AG20443 (cell line): ENCODE results near the gene CSMD2.
"Not testable (repeated sequence)": the region's sequence is repeated elsewhere in the genome, so short reads cannot be mapped to it uniquely, and the experiment has no call there.

Source experiments
- DNase-seq: peaks from one replicate; pipeline ENCODE4 v3.0.0; 2012; ENCODE audit warnings: low spot score, mixed read lengths

Gene CSMD2

GRCh38 chr1:33548319-33548718 is 616.7 kb downstream of the CSMD2 start:
- no peak for DNase-seq

DNA sequence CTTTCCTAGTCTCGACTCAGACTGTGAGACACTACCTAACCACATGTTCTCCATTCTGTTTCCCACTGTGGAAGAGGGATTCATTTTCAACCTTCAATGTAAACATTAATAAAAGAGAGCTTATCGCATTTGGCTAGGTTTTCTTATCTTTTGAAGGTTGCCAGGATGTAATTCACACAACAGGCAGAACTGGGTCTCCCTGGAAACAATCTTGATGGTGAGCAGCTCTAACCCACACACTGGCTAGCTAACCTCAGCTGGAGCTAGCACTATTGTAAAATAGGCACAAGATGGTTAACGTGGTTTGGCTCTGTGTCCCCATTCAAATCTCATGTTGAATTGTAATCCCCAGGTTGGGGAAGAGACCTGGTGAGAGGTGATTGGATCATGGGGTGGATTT is 617.5 kb downstream of the CSMD2 start:
- no peak for DNase-seq

DNA sequence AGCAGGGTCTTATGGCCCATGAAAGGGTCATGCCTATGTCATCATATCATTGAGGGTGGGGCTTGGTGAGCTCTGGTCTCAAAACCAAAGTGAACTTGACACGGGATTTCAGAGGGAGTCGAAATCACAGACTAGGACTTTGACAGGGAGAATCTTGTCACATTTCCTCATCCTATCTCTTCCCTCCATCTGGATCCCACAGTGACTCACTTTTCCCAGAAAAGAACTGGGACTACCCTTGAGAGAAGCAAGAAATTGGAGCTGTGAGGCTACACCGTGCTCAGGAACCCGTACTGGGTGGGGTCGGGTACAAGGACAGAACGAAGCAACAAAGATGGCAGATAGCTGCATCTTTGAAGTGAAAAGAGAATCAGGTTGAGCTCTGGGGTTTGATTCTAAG is 623.1 kb downstream of the CSMD2 start:
- DNase-seq: no peak

DNA sequence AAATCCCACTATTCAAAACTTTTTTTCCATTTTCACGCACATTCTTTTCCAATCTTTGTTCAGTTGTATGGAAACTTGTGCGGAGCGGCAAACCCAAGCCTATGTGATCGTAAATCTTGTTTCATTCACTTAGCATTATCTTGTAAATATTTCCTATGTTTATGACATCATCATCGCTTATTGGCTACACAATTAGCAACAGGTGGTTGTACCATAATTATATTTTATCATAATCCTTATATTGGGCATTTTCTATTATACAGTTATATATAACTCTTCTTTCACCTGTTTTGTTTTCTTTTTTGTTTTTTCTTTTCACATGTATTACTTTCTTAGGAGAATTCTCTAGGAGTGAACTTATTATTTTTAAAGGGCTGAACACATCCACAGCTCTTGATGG is 627.1 kb downstream of the CSMD2 start:
- DNase-seq: no peak

DNA sequence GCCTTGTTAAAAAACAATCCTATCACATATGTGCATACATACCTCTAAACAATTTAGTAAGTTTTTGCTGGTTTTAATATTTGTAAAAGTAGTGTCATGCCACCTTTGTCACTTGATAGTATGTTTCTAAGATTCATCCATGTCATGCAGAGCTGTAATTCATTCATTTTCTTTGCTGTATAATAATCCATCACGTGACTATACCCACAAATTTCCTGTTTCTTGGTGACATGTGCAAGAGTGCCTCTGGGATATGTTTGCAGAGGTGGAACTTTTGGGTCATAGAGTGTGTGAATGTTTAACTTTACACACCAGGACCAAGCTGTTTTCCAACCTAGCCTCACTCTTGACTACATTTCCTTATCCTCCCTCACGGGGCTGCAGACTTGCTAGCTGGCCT is 629.7 kb downstream of the CSMD2 start:
- DNase-seq: no peak

- DNase-seq: no peak
These were observed 632.1 kb downstream of the CSMD2 start for GRCh38 chr1:33532936-33533335.

DNA sequence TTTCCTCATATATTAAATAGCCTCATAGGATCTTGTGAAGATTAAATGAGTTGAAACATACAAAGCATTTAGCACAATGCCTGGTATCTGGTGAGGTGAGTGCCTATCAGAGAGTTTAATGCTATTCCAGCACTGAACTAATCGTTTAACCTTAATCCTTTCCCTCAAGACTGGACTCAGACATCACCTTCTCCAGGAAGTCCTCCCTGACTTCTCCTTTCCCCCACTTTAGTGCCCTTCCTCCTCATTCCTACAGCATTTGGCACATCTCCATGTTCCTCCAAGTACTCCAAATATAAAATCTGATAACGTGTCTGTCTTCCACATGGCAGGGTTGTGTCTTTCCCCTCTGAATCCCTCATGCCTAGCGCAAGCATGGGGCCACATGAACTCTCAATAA is 632.8 kb downstream of the CSMD2 start:
- DNase-seq: no peak

DNA sequence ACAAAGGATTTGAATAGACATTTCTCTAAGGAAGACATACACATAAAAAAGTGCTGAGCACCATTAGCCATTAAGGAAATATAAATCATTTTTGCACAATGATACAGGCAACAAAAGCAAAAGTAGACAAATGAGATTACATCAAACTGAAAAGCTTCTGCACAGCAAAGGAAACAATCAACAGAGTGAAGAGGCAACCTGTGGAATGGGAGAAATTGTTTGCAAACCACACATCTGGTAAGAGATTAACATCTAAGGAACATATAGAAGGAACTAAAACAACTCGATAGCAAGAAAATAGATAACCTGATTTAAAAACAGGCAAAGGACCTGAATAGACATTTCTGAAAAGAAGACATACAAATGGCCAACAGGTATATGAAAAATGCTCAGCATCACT is 635.1 kb downstream of the CSMD2 start:
- no peak for DNase-seq

DNA sequence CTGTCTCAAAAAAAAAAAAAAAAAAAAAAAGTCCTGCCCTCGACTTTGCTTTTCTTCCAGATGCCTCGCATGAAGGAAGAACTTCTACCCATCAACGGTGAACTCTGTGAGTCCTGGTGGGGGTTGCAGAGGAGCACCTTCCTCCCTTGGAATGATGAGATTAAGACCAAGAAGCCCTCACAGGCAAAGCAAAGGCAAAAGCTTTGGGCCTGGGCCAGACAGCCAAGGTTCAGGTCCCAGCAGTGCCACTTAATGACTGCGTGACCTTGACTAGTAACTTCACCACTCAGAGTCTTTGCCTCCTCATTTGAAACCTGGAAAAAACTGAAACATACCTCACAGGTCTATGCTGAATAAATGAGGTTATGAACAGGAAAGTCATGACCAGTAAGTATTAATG is 637.1 kb downstream of the CSMD2 start:
- no peak for DNase-seq

DNA sequence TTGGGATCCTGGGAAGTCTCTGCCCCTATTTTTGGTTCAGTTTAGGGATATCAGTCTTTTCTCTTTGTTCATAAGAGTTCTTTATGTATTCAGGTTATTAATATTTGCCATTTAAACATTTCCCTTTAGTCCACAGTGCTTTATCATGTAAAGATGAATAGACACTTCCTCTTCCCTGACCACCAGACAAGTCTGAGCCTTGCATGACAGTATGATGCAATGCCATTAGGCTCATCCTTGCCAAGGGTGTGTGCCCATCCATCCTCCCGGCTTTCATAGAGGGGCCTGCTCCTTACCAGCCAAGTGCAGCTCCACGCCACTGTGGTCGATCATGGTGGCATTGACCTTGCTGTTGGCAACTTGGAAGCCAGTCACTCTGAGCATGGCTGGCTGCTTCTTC is 640.4 kb downstream of the CSMD2 start:
- DNase-seq: no peak

- DNase-seq: no peak
These were observed 645.7 kb downstream of the CSMD2 start for GRCh38 chr1:33519240-33519884.

DNA sequence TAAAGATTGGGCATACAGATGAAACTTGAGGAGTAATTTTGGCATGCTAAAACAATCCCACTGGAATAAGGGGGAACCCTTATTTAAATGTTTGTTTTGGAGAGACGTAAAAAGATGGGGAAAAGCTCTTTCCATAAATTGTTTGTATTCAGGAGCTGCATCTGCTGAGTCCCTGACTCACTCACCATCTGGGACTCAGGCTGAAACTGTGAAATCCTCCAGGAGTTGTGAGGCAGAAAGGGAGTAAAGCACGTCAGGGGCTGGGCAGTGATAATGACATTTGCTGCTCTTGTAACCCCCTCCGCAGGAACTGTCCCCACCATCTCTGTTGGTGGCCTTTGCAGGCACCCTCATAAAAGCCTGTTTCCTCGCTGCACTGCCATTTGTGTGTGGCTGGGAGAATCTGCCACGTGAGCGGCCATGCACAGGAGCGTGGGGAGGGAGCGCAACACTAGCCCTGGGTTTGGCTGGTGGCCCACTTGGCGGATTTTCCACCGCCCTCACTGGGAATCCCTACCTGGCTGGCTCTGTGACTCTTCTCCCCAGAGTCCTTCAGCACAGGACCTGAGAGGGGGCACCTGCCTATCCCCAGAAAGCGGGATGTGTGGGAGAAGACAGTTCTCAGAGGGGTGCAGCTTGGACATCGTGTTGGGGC is 647.3 kb downstream of the CSMD2 start:
- peak; percentile 48 for DNase-seq

DNA sequence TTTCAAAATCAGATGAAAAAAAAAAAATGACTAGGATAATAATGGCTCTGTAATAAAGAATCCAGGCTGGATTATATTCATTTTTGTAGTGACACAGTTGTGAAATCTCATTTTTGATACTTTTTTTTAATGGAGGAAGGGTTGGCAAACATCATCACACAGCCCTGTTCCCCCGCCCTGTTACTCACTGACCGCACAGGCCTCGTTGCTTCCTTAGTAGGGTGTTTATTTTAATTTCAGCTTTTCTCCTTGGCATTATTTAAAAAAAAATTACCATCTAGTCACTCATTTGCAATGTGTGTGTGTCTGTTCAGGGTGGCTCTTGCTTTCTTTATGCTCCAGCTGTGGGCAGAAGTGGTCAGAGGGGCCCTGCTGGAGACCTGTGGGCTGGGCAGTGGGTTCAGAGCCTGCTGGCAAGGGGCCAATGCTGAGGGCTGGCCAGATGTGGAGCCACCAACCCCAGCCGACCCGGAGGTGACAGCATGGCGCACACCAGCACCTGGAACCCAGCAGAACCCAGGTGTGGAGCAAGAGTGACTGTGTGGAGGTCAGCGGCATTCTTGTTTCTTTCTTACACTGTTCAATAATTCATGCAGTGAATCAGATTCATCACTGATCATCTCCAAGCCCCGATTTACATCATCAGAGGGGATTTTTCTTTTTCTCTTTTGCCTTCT is 648.0 kb downstream of the CSMD2 start:
- DNase-seq: no peak

DNA sequence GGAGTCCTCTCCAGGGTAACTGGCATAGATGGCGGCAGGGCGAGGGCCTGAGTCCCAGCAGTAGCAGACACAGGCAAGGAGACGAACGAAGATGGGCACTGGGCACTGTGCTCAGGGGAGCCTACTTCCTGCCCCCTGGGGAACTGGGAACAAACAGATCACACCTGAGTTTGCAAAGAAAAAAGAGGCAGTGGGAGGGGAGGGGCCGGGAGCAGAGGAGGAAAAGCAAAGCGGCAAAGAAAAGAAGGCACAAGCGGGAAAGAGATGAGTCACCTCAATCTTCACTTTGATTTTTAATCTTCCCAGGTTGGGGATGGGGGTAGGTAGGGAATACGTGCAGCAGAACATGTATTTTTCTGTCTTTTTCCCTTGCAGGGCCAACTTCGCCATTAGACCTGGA is 648.6 kb downstream of the CSMD2 start:
- no peak for DNase-seq

DNA sequence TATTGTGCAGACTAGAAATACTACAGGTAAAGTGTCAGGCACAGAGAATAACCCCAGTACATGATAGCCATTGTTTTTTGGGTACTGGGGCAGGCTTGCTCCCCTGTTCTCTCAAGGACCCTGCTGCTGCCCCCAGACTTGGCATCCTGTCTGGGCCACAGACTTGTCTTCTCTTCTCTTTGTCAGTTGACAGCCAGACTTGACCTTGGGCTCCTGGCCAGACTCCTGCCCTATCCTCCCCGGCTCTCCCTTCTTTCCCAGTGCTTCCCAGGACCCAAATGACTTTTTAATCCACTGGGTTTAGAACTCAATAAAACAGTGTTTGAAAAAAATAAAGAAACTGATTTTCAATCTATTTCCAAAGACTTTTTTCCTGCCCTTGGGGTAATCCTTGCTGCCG is 649.4 kb downstream of the CSMD2 start:
- DNase-seq: no peak

- DNase-seq: no peak
These were observed 649.9 kb downstream of the CSMD2 start for GRCh38 chr1:33515112-33515511.

DNA sequence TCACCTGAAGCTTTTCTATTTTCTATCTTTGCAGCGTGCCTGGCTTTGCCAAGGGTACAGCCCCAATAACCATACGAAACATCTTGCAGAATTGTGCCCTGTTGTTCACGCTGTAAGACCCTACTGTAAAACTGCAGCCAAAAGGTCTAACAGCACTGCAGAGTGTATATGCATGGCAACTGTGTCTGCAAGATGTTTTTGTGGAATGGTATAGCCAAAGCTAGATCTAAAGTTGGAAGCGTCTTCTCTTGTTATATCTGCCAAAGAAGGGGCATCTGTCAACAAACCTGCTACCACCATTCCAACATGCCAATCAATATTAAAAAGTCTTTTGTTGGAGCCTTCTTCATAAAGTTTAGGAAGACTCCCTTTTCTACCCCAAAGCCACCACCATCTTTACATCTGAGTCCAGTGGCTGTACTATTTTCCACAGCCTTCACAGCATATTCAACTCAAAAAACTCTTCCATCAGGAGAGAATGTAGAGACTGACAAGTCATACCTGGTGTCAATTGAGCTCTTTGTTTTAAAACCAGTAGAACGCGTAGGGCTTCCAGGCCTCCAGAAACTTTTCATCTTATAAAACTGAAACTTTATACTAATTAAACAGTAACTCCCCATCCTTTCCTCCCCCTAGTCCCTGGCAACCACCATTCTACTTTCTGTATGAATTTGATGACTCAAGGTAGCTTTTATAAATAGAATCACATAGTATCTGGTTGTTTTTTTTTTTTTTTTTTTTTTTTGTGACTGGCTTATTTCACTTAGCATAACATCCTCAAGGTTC is 652.6 kb downstream of the CSMD2 start:
- DNase-seq: no peak

- DNase-seq: not testable (repeated sequence)
These were observed 655.8 kb downstream of the CSMD2 start for GRCh38 chr1:33509276-33509675.

DNA sequence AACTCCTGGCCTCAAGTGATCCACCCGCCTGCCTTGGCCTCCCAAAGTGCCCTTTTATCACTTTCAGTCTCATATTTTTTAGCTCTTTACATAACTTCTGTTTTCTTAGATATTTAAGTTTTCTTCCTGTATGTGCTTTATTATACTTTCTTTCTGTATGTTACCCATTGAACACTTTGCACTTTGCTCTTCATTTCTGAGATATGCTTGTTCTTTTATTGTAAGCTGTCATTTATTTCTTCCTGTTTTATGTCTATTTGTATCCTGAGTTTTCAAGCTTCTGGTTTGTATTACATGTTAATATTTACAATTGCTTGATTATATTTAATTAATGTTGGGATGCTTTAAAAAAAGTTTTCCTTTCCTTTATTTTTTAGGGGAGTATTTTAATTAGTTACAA is 656.9 kb downstream of the CSMD2 start:
- DNase-seq: no peak

DNA sequence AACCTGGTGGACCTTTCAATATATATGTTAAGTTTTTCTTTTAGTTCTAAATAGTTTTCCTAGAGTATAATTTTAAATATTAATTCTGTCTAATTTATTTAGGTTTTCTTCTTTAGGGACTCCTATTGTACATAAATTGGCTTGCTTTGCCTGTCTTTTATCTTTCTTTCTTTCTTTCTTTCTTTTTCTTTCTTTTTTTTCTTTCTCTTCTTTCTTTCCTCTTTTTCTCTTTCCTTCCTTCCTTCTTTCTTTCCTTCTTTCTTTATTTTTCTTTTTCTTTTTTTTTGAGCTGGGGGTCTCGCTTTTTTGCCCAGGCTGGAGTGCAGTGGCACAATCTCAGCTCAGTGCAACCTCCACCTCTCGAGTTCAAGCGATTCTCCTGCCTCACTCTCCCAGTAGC is 657.4 kb downstream of the CSMD2 start:
- no peak for DNase-seq

GRCh38 chr1:33503506-33503905 is 661.5 kb downstream of the CSMD2 start:
- no peak for DNase-seq

DNA sequence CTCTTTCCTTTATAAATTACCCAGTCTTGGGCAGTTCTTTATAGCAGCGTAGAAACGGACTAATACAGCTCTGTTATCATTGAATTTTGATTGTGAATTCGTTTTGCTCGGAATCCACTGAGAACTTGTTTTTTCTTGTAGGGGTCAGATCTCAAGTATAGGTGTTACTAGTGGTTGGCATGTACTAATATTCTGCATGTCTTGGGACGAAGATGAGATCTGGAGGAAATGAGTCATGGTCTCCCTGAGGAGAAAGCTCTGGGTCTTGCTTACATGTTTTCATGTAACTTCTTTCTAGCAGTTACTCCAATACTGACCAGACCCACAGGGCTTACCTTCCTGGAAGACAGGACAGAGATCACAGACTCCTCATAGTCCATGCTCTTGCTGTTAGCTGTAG is 662.3 kb downstream of the CSMD2 start:
- no peak for DNase-seq

GRCh38 chr1:33501774-33502173 is 663.3 kb downstream of the CSMD2 start:
- no peak for DNase-seq
